Upper lobe of left lung (tissue), 4 donors: Measurements from ENCODE around the gene MRPL17.

Source experiments
- CTCF ChIP-seq, 6 experiments: fragments of 450-650 bp in 4 of 6; fragments of 200-600 bp in 2 of 6; sonication (generic) in 2 of 6; IDR thresholded peaks; one replicate each; pipeline ENCODE4 v1.5.1; 2016 to 2019; ENCODE audit warnings: antibody characterized with exemption in 6 of 6
- POLR2AphosphoS5 ChIP-seq, 2 donors: sonication (generic); formaldehyde crosslinking; IDR thresholded peaks; one replicate each; pipeline ENCODE4 v1.5.1; 2017; ENCODE audit warnings: antibody characterized with exemption in 2 of 2

GRCh38 chr11:6727971-6728760, 45.0 kb upstream of the MRPL17 start:
- TF ChIP-seq POLR2AphosphoS5 (IDR thresholded peaks at IDR 0.05) (no peak), CTCF (IDR thresholded peaks at IDR 0.05) (no peak)
